Measurements from ENCODE around the gene LRRC23.
A peak's percentile ranks its signal among the peaks of the same experiment; 100 is the strongest.

Gene LRRC23

GRCh38 chr12:6959058-6959804 is 54.6 kb downstream of the LRRC23 start:
- no peak for DNase-seq

GRCh38 chr12:6959805-6960592 is 55.4 kb downstream of the LRRC23 start:
- DNase-seq = no peak

- no peak for DNase-seq
Observed at GRCh38 chr12:6960593-6961277, 56.1 kb downstream of the LRRC23 start.

GRCh38 chr12:6961278-6961694 is 56.7 kb downstream of the LRRC23 start:
- DNase-seq = no peak

- DNase-seq = peak; percentile 95
Observed at GRCh38 chr12:6961695-6962284, 57.2 kb downstream of the LRRC23 start.

- peak; percentile 95 for DNase-seq
Observed at GRCh38 chr12:6962285-6963015, 57.8 kb downstream of the LRRC23 start.

- peak; percentile 54 for DNase-seq
Observed at GRCh38 chr12:6963016-6963731, 58.6 kb downstream of the LRRC23 start.
